Measurements from ENCODE around the gene NIPSNAP3A.

The NIPSNAP3A gene

DNA sequence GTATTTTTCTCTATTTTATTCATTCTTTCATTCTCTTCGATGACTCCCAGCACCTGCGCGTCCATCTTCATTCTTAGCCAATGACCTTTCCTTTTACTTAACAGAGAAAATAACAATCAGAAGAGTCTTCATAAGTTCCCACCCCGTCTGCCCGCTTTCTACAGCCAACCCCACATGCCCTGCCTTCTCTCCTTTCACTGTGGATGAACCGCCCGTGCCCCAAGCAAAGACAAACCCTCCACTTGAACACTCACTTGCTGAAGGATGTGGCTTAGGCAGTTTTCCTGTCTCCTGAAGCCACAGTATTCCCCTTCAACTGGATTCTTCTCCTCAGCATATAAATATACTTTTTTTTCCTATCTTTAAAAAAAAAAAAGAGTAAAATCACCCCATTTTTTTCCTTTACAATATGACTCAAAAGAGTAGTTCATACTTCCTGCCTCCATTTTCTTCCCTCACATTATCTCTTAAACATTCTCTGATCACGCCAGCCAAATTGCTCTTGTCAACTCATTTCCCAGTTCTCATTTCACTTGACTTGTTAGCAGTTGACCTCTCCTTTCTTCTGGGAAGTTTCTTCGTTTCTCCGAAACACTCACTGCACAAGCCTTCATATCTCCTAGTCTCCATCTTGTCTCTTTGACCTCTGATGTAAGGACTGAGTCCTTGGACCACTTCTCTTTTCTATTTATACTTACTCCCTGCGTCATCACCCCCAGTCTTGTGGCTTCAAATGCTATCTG lies 27.5 kb downstream of the NIPSNAP3A start:
- no peak for DNase-seq

DNA sequence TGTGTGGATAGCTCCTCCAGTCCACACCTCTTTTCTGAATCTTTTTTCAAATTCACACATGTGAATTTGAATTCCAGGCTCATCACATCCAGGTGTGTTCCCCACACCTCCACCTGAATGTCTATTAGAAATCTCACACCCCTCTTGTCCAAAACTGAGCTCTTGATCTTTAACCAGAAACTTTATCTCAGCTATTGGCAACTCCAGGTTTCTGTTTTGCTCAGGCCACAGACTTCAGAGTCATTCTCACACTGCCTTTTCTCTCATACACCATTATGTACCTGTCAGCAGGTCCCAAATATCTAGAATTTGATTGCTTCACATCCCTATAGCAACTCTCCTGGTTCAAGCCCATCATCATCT lies 28.1 kb downstream of the NIPSNAP3A start:
- no peak for DNase-seq

DNA sequence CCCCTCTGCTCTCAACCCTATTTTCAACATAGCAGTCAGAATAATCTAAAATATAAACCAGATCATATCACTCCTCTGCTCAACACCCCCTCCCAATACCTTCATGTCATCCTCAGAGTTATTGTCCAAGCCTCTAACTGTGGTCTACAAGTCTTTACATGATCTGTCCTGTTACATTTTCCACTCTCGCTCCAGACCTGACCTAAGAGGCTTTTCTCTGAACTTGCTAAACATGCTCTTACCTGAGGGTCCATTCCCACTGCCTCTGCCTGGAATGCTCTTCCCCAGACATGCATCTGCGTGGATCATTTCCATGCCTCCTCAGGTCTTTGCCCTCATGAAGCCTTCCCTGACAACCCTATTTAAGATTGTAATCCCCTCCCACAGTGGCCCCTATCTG lies 28.5 kb downstream of the NIPSNAP3A start:
- no peak for DNase-seq

DNA sequence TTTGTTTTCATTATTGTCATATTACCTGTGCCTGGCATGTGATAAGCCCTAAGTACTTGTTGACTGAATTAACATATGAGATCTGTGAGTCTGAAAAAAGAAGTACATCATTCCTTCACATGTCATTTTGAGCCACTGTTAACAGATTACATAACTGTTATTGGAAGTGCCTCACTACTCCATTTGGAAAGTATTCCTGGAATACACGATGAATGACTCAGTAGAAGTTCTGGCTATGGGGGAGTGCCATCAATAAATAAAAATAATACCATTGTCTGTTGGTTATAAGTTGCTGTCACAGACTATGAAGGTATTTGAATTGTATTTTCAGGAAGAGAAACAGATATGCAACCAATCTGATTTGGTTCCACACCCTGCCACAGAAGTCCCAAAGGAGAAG lies 29.3 kb downstream of the NIPSNAP3A start:
- DNase-seq, result no peak

- no peak for DNase-seq
Observed at GRCh38 chr9:104778802-104779201, 31.3 kb downstream of the NIPSNAP3A start.

- DNase-seq, result no peak
Observed at GRCh38 chr9:104779334-104779733, 31.9 kb downstream of the NIPSNAP3A start.

GRCh38 chr9:104779946-104780535 lies 32.6 kb downstream of the NIPSNAP3A start:
- DNase-seq, result no peak

GRCh38 chr9:104780796-104781395 lies 33.4 kb downstream of the NIPSNAP3A start:
- DNase-seq, result no peak

- no peak for DNase-seq
Observed at GRCh38 chr9:104783588-104783987, 36.1 kb downstream of the NIPSNAP3A start.

DNA sequence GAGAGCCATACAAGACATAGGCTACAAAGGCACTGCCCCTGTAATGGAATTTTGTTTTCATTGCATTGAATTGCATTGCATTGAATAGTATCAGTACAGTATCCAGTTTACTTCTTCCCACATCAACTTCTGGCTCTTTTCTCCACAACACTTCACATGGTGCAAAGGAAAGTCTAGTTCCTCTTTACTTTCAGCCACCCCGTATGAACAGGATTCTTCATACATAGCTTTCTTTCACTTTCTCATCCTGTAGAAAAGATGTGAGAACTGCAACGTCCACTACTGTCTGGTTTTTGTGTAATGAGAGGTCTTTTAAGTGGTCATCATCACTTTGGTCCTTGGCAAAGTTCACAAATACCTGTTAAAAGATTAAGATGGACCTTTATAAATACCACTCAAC lies 36.6 kb downstream of the NIPSNAP3A start:
- DNase-seq, result no peak

- no peak for DNase-seq
Observed at GRCh38 chr9:104786293-104786692, 38.8 kb downstream of the NIPSNAP3A start.

DNA sequence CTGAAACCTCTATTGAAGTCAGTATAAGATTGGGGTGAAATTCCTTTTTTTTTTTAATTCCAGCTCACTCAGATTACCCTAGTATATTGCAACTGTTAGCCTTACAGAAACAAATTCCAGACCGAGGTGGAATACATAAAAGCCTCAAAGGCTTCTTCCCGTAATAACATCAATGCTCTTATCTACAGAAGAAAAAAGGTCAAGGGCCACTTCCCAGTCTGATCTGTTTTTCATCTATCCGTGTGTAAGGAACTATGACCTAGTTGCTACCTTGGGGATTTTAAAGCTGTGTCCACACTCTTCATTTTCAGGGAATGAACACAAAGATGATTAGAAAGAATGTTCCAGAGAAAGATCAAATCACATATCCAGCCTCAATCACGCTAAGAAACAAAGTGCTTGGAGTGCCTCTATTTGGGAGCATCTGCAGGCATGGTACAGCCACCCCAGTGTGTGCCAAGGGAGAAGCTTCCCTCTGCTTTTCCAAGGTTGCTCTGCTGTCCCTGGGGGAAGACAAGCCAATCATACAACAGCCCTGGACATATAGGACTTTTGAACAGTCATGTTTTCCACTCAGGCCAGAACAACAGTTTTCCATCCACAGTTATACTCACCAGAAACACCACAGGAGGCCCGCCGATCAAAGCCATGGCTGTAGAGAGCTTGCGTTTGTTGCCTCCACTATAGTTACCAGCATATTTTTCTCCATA lies 40.0 kb downstream of the NIPSNAP3A start:
- DNase-seq, result no peak

DNA sequence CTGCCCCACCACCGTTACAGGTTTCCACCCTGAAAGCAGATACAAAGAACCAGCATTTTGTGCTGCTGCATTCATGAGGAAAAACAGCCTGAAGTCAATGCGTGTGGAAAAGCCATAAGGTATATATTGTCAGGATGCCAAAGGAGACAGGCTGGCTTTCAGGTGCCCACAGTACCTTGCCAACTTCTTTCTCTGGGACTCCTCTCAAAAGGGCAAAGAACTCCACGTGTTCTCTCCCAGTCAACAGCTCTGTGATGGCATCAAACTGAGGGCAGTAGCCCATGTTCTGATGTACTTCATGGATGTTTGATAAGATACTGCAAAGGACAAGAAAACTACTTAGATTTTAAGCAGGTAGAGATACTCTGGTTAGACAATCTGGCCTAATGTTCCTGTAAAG lies 40.8 kb downstream of the NIPSNAP3A start:
- no peak for DNase-seq

DNA sequence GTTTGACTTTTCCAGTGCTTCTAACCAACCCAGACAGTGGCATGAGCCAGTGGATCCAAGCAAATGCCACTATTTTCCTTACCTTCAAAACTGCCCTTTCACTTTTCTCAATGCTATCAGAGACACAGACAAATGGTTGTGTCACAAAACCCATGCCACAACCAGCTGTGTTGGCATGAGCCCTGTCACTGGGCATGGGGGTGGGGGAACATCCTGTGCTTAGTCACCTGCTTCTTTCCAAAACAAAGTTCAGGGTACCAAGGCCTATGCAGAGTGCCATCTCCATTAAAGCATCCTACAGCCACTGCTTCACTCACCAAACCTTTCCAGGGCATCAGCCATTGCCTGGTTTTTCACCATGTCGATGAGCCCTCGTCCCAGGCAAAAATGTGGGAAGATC lies 46.6 kb downstream of the NIPSNAP3A start:
- DNase-seq, result no peak

- no peak for DNase-seq
Observed at GRCh38 chr9:104795082-104795481, 47.6 kb downstream of the NIPSNAP3A start.

GRCh38 chr9:104795857-104796256 lies 48.4 kb downstream of the NIPSNAP3A start:
- no peak for DNase-seq

DNA sequence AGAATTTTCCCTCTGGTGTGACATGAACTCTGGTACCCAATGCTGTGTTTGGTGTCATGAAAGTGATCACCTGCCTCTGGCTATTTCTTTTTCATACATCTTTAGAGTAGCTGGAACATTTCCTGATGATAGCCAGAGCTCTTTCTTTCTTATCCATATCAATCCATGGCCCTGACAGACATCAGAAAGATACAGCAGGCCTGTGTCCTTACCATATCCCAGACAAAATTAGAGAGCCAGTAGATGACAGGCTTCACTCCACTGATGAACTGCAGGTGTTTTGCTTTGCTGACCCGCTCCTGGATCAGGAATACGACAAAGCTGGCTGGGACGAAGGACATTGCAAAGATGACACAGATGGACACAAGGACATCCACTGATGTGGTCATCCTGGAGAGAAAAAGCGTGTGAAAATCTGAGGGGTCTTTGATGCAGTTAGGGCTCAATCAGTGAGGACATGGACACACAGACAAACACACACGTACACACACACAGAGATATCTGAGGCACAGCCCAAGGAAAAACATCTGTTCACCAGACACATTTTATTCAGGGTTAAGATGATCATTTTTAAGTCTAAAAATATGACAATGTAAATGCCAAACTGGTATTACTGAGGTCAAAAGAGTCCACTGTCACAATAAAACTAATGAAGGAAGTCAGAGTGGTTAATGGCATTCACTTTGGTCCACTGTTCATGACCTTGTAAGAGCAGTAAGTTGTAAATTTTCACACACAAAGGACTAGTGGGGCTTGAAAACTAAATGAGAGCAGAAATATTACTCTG lies 50.9 kb downstream of the NIPSNAP3A start:
- DNase-seq, result no peak

GRCh38 chr9:104800068-104800785 lies 52.7 kb downstream of the NIPSNAP3A start:
- DNase-seq, result no peak

DNA sequence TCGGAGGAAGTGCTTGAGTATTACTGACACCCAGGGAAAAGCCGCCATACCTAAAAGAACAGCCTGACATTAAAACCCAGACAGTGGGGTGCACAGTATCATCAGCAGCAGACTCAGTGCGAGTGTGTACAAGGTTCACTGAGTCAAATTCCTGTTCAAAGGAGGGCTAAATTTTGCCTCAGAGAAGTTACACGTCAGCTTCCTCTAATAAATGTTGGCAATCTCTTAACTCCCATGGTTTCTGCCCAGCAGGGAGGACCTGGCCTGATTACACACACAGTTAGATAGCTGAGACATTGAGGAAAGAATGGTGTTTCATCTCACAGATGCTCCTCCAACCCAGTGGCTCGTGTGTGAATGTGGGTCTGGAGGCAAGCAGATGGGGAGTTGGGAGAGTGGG lies 54.6 kb downstream of the NIPSNAP3A start:
- no peak for DNase-seq

DNA sequence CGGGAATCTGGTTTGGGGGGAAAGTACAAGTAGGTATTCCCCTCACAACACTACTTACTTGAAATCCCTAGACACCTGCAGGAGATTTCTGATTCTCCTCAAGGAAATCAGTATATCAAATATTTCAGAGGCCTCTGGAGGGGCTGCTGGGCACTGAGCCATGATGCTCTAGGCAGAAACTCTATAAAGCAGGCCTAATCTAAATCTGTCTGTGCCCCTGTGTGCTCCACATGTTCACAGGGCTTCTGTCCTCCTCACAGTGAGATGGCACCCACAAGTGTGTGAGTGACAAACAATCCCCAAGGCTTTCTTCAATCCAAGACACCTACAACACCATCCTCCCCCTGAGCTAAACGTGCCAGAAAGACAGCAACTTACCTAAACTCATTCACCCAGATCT lies 55.4 kb downstream of the NIPSNAP3A start:
- DNase-seq, result no peak

DNA sequence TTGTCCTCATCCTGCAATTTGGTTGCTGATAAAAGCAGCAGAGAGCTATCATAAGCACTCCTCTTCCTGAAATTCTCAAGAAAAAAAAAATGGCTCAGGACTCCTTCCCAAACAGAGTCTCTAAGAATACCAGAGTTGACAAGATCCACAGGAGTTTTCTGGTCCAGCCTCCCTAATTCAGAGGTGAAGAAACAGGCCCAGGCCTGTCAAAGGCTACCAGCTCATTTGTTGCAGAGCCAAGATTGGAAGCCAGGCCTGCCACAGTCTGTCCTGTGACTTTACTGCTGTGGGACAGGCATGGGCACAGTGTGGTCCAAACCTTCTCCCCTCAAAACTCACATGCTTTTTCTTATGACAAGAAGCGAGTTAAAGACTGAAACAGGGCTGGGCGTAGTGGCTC lies 58.0 kb downstream of the NIPSNAP3A start:
- no peak for DNase-seq

DNA sequence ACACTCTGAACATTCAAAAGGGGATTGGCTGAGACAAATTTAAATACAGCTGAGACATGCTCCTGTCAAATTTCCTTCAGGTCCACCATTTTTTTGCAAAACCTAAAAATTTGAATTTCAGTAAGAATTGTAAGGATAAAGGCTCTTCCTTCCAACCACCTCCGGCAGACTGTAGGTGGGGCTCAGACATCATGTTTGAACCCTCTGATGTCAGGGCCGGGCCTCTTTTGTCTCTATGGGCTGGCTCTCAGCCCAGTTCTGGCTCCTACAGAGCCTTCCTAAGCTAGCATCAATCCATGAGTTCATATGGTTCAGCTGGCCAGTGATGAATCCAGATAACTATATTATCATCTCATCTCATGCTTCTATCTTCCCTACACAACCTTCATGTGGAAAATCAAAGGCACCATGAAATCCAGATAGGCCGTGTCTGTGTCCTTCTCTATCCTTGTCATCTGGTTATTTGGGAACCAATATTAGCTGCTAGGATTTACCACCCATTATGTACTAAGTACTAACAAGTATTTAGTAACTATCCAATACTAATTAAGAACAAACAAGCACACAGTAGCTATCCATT lies 60.6 kb downstream of the NIPSNAP3A start:
- no peak for DNase-seq

Measured in NCI-H446 treated with DMSO at 0.1 percent for 48 hours (cell line).